Measurements from ENCODE around the gene LYZL2.
"Not testable (repeated sequence)": the region's sequence is repeated elsewhere in the genome, so short reads cannot be mapped to it uniquely, and the experiment has no call there.

The LYZL2 gene

GRCh38 chr10:30637881-30638467 lies 8.4 kb upstream of the LYZL2 start:
- DNase-seq: peak; percentile 65

GRCh38 chr10:30631188-30631587 lies 1.6 kb upstream of the LYZL2 start:
- no peak for DNase-seq

GRCh38 chr10:30630571-30630970 lies 1.0 kb upstream of the LYZL2 start:
- no peak for DNase-seq

- DNase-seq: not testable (repeated sequence)
Observed at GRCh38 chr10:30628576-30628975, 977 bp downstream of the LYZL2 start.

GRCh38 chr10:30626837-30627236 lies 2.7 kb downstream of the LYZL2 start:
- not testable (repeated sequence) for DNase-seq

- not testable (repeated sequence) for DNase-seq
Observed at GRCh38 chr10:30626196-30626595, 3.4 kb downstream of the LYZL2 start.

- DNase-seq: no peak
Observed at GRCh38 chr10:30625080-30625479, 4.5 kb downstream of the LYZL2 start.

GRCh38 chr10:30619966-30620365 lies 9.6 kb downstream of the LYZL2 start:
- DNase-seq: no peak

- no peak for DNase-seq
Observed at GRCh38 chr10:30617070-30617469, 12.5 kb downstream of the LYZL2 start.

- DNase-seq: not testable (repeated sequence)
Observed at GRCh38 chr10:30611041-30611440, 18.5 kb downstream of the LYZL2 start.

- DNase-seq: no peak
Observed at GRCh38 chr10:30607814-30608213, 21.7 kb downstream of the LYZL2 start.

- DNase-seq: no peak
Observed at GRCh38 chr10:30606313-30606712, 23.2 kb downstream of the LYZL2 start.

- not testable (repeated sequence) for DNase-seq
Observed at GRCh38 chr10:30605341-30606121, 24.0 kb downstream of the LYZL2 start.

- DNase-seq: no peak
Observed at GRCh38 chr10:30603589-30603988, 26.0 kb downstream of the LYZL2 start.

- DNase-seq: no peak
Observed at GRCh38 chr10:30602747-30603146, 26.8 kb downstream of the LYZL2 start.

- DNase-seq: no peak
Observed at GRCh38 chr10:30600005-30600404, 29.5 kb downstream of the LYZL2 start.

- DNase-seq: no peak
Observed at GRCh38 chr10:30598105-30598776, 31.3 kb downstream of the LYZL2 start.

- not testable (repeated sequence) for DNase-seq
Observed at GRCh38 chr10:30597433-30597824, 32.1 kb downstream of the LYZL2 start.

- DNase-seq: not testable (repeated sequence)
Observed at GRCh38 chr10:30596493-30597432, 32.8 kb downstream of the LYZL2 start.

GRCh38 chr10:30596013-30596412 lies 33.5 kb downstream of the LYZL2 start:
- DNase-seq: no peak

GRCh38 chr10:30594077-30594476 lies 35.5 kb downstream of the LYZL2 start:
- no peak for DNase-seq

- DNase-seq: not testable (repeated sequence)
Observed at GRCh38 chr10:30592770-30593169, 36.8 kb downstream of the LYZL2 start.

GRCh38 chr10:30591249-30591670 lies 38.3 kb downstream of the LYZL2 start:
- DNase-seq: peak; percentile 67
